IPS-NIHi7 (cell line): ENCODE data around the gene SNCAIP.

ENCODE experiments used
- DNase-seq: peaks from one replicate; pipeline ENCODE4 v3.0.0; 2012; ENCODE audit warnings: mixed read lengths; ENCODE audit errors: extremely low spot score

The SNCAIP gene

DNA sequence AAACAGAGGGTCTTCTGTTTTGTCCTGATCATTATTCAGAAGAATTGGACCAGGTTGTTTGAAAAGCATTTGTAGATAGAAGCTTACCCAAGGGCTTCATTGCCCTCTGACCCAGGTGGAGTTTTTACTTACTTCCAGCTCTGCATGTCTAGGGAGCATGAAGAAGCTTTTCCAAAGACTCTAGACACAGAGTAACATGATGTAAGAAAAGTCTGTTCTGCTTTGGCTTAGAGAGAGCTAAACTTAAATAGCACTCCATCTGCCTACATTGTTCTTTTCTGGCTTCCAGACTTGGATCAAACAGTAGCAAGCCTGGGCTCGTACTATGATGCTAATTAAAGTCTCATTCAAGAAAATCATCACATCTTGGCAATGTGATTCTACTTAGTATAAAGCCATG lies 112.1 kb downstream of the SNCAIP start:
- DNase-seq, result no peak

DNA sequence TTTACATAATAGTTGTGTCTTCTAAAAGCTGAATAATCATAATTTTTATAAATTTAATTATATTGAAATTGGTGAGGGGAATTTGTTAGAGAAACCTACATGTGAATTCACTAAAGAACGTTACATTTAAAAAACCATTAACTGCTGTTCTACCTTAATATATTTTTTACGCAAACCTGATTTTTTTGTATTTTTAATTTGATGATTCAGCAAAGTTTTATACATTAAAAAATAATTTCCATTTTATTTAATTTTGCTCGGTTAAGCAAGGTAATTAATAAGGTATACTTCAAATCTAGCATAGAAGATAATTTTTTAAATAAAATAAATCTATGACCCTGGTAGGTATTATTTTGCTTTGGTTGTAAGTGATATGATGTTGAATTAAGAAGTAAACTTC lies 114.3 kb downstream of the SNCAIP start:
- no peak for DNase-seq

DNA sequence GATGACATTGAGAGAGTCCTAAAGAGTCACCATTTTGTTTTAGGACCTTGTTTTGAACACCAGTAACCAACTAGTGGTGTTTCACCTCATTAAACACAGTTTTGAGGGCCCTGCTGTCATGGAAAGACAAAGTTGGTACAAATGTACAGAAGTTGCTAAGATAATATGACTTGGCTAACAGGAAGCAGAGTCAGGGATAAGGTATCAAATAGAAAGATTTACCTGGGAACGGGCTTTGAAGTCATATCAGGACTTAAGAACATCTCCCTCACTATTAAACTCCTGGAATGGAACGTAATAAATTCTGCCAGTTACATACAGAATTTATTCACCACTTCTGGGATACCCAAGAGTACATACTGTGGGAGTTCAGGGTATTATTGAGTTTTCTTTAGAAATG lies 115.6 kb downstream of the SNCAIP start:
- DNase-seq, result no peak

DNA sequence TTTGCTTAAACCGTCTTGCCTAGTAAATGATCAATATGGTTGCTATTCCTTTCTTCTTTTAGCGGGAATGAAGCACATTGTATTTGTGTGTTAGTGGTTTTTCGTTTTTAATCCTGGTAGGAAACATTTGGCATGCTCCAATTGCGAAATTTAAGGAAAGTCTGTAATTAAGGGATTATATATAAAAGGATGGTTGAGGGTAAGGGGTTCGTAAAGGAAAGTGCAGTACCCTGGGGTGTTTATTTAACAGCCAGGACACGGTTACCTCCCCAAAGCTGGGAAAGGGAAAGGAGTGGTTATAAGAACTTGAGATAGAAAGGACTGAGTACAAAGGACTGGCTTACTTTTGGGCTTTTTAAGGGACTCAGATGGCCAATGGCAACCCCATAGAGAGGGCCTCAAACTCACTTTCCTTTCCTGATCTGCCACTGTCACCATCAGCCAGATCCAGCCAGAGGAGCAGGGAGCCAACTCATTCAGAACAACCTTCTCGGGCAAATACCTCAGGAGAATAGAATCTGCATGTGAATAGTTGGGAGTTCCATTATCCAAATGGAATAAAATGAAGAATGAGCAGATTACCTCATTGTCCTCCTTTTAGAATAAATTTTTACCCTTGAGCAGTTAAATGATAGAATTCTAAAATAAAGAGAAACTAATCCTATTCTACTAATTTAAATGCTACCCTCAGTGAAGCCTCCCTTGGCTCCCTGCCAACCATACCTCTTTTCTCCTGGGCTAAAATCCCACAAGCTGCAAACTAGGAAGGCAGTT lies 117.7 kb downstream of the SNCAIP start:
- DNase-seq, result peak; percentile 28

DNA sequence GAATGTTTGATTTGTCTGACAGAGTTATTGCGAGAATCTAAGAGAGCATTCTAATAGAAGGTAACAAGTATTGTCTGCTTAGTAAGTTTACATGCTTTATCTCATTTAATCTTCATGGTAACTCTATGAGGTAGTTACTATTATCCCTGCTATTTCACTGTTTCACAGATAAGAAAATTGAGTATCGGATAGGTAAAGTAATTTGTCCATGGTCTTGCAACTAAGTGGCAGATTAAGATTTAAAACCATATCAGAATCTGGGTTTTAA lies 118.2 kb downstream of the SNCAIP start:
- DNase-seq, result no peak

DNA sequence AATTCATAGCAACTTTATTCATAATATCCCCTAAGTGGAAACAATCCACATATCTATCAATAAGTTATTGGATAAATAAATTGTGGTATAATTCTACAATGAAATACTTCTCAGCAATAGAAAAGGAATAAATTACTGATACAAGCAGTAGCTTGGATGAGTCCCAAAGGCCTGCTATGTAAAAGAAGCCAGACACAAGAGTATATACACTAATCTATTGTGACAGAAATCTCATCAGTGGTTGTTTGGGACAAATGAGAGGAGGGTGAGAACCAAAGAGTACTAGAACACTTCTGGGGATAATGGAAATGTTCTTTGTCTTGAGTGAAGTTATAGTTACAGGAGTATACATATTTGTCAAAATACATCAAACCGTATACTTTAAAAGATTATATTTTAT lies 119.3 kb downstream of the SNCAIP start:
- DNase-seq, result no peak

DNA sequence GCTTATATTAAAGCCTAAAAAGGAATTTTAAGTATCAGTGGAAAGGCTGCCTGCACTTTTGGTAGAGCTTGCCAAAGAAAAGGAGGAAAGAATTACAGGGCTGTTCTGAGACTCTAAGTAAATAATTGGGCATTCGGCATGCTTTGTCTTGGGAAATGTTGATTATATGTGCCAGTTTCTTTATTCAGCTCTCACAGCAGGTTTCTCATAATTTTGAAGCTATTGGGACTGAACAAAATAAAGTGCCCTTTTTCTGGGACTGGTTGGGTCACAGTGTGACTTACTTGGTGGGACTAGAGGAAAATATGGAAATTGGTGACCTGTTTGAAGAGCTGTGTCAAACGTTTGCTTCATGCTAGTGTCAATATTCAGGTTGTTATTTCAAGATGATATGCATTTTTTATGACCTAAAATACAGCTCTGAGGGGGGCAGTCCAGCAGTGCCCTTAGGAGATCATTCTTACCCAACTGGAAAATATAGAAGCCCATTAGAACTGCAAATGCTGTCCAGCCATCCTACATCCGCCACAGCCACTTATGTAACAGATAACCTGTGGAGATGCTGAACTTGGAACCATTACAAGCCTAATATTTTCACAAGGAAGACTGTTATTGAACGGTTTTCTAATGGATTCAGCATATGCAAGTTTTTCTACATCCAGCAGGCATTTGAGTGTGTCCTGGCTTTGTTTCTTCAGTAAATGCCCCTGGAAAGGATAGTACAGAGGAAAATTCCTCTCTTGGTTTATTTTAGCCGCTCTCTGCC lies 122.4 kb downstream of the SNCAIP start:
- no peak for DNase-seq

DNA sequence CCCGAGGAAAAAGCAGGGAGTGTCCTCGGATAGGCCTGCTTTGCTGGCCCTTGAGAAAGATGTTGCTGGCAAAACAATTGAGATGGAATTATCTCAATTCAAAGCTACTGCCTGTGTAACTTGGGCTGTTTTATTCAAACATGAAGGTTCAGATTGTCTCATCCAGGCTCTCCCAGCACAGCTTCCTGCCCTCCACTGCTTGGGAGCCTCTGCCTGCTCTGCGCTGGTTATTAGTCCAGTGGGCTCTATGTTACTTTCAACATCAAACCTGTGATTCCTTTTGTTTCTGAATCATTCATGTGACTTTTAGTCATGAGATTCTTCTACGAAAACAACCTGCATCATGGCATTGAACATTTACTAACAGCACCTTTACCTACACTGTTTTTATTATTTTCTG lies 123.2 kb downstream of the SNCAIP start:
- DNase-seq, result no peak

DNA sequence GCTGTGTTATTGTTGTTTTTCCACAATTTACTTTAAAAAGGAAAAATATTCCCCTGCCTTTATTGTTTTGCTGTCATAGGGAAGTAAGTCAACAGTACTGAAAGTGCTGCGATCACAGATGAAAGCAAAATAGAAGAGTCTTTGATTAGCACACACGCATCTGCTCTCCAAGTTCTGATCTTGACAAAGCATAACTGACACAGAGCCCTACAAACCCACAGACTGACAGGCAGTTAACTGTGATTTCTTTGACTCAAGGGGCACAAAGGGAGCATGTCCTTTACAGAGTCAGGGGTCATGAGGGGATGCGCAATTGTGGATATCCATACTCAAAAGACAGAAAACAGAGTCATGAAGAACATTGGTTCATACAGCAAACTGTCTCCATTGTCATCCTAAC lies 123.7 kb downstream of the SNCAIP start:
- DNase-seq, result no peak

DNA sequence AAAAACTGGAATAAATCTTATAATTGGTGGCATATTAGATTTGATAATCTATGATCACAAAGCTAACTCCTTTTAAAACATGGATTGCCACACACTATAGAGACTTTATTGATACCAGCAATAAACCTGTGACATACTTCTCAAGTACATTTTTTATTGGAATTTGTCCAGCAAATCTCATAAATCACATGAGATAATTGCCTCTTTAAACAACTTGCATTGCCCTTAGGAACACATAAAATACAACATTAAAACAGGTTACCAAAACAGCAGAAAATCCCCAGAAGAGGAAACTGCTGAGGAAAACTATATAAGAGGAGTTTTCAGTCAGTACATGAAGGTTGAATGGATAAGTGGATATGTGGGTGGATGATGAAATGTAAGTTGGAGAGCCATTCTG lies 124.6 kb downstream of the SNCAIP start:
- DNase-seq, result no peak

DNA sequence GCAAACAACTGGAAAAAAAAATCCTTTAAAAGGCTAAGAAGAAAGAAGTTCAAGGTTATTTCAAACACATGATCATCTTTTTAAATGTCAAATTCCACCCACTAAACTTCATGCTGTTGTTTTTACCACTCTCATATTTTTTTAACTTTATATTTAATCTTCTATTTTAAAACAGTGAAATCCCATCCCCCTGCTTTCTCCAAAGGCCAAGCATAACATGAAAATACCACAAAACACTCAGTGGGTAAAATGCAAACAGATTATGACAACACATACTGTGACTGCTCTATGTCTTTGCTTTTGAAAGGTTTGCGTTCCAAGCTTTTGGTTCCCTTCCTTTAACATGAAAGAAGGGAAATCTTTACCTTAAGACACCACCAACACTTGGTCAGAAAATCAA lies 127.6 kb downstream of the SNCAIP start:
- no peak for DNase-seq

DNA sequence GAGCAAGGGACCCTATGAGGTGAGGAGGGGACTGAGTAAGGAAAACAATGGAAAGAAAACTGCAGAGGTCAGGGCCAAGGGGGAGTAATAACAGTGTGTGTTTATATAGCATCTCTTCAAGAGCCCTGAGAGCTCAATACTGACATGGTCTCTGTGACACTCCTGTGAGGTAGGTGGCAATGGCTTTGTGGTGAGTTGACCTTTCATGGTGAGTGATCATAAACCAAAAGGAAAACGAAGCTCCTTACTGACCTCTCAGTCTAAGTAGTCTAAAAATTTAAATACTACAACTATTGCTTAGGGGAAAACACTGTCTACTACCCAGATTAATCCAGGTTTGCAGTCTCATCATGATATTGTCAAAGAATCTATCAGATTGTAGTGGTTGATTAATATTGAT lies 130.9 kb downstream of the SNCAIP start:
- DNase-seq, result no peak

DNA sequence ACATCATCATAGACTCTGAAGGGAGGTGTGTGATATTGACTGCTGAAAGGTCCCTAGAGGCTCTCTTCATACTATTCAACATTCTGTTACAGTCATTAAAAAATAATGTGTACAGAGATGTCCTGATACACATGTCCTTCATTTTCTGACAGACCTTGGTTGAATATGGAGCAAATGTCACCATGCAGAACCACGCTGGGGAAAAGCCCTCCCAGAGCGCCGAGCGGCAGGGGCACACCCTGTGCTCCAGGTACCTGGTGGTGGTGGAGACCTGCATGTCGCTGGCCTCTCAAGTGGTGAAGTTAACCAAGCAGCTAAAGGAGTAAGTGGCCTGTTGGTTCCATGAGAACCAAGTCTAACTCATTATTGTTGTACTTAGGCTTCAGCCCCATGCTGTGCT lies 132.4 kb downstream of the SNCAIP start:
- DNase-seq, result no peak

DNA sequence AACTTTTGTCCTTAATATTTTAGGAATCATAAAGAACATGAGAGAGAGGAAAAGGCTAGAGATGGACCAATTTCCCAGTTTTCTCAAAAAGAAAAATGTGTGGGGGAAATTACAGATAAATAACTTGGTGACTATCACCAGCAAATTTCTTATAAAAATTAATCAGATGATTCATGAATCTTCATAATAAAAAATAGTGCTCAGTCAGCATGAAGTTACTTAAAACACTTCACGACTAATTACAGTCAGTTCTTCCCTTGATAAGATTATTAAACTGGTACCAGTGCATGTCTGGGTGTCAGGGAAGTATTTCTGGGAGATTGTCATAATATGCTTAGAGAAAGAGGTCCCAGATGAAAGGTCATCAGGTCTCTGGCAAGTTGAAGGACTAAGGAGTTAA lies 133.0 kb downstream of the SNCAIP start:
- DNase-seq, result no peak

DNA sequence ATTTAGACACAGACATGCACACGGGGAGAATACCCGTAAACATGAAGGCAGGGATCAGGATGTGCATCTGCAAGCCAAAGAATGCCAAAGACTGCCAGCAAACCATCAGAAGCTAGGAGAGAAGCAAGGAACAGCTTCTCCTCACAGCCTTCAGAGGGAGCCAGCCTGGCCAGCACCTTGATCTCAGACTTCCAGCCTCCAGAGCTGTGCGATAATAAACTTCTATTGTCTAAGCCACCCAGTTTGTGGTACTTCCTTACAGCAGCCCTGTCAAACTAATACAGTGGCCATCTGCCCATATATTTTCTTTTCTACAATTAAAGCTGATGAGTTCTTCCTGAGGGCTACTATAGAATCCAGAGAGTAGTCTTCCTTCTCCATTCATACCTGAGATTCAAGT lies 135.0 kb downstream of the SNCAIP start:
- no peak for DNase-seq

DNA sequence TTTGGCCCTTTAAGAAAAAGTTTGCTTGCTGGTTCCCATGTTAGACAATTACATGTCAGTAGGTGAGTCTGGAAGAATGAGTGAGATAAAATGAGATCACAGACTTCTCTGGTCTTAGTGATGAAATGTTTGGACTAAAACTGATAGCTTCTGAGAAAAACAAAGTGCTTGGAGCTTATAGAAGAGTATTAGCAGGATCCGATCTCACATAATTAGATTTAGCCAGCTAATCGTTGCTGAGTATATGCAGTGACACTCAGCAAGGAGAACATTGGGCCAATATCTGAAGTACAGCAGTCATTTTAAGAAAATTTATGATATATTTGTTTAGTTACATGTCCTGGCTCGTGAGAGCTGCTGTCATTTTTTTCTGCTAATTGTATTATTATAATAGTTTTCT lies 135.8 kb downstream of the SNCAIP start:
- no peak for DNase-seq

DNA sequence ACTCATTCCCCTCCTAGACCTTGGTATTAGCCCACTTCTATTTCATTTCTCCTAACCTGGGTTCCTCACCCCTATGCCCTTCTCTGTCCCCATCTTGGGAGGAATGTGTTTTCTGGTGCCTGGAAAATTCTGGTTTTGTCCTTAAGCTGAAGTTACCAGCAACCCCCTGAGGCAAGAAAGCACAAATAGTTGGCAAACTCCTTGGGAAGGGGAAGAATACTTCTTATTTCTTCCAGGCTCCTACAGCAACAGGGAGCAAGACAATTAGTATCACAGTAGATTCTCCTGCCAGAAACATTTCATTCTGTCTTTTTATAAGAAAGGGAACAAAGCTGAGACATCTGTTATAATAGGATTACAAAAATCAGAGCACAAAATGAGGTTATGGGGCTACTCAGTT lies 142.5 kb downstream of the SNCAIP start:
- no peak for DNase-seq

DNA sequence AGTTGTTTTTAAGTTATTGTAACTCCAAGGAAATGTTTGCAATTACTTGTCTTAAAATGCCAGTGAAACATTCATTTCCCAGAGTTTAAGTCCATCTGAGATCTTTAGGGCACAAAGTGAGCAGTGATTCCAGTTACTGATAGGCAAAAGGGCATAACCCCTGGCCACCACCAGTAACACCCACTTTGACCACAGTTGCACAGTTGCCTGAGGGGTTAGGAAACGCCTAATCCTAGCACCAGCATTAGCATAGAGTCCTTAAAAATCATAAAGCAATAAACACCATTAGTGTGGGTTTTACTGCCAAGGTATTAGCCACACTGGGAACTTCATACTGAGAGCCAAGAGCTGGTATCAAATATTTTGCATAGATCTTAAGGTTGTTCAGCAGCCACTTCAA lies 143.9 kb downstream of the SNCAIP start:
- DNase-seq, result no peak

DNA sequence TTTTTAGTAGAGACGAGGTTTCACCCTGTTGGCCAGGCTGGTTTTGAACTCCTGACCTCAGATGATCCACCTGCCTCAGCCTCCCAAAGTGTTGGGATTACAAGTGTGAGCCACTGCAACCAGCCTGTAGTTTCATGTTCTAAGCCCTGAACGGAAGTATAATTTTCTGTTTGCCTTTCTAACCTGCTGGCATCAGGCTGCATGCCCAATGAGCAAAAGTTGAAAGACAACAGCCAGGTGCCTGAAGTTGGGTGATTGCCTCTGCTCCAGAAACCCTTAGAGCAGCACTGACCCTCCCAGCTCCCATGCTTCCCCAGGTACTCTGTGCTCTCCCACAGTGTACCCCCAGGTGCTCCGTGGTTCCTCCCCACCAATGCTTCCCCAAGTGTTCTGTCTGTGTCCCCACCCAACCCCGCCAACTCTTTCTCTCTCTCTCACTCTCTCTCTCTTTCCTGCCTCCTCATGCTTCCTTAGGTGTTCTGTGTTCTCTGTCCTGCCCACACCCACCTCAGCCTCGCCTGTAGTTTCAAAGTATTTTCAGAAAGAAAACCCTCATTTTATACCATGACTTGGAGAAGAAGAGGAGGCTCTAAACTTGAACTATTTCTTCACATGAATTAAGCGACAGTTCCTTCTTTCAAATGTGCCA lies 145.3 kb downstream of the SNCAIP start:
- no peak for DNase-seq

DNA sequence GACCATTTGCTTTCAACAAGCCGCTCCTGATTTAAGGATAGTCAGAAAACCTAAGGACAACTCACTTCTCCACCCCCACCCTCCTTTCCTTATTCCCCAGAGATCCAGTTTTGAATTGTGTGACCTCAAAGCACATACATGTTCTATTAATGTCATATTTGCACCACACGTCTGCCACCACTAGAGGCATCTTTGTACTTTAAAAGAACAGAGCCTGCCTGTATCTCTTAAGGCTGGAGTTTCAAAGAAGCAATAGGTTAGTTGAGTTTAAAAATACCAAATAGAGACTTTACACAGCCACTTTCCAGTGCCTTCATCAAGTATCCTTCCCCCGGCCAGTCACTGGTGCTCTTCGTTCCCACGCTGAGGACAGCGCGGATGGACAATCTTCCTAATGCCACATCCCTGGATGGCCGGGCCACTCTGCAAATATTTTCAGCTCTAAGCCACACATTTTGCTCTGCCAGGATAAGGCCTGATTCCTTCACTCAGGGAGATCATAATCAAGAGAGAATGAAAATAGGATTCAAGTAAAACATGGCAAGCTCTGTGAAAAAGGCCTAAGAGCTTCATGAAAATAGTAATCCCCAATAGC lies 146.3 kb downstream of the SNCAIP start:
- peak; percentile 49 for DNase-seq

DNA sequence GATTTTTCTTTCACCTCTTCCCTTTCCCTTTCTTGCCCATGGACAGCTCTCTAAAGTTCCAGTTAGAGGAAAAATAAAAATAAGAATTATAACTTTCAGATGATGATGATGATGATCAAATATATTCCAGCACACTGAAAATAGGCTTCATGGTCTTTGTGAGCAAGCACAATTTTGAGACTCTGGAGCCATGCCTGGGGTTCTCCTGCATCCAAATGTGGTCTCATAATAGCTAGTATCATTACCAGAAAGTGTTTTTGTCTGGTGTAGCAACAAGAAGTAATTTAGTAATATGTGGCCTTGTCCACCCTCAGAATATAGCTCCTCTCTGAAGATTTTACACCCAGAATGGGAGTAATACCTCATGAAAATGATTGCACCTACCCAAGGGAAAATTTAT lies 150.4 kb downstream of the SNCAIP start:
- no peak for DNase-seq

DNA sequence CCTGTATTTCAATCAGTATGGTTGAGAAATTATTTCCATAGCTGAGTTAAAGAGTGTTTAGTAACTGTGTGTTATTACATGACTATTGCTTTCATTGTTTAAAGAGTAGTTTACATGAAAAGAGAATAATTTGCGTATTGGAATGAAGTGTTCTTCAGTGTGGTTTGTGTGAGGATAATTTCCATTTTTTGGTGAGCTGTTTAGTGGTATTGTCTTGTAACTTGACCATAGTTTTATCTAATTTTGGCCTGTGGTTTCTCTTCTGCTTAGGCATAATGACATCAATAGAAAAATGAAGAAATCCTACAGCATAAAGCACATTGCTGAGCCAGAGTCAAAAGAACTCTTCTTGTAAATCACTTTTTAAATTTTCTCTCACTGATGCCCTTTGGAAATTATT lies 151.2 kb downstream of the SNCAIP start:
- no peak for DNase-seq

DNA sequence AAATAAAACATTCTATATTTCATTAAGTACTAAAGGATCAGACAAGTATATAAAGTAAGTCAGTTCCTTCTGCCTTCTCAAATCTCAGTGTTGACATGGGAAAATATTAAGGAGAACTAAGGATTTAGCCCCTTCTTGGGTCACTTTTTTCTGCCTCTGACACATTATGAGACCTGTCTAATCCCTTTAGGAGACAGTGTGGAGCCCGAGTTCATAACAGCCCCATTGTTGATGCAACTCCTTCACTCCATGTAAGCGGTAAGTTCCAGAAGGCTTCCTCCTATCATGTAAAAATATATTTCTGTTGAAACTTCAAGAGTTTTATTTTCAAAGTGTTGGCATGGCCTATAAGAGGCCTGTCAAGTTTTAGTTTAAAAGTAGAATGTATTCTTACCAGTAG lies 152.2 kb downstream of the SNCAIP start:
- DNase-seq, result no peak
